HCT116 (cell line): ENCODE results near the gene NSMF. TPM values are rescaled to one million over a fixed set of nuclear protein-coding genes. Genes with fewer than 3 reads are reported as not detected.

Experiments
- ATAC-seq: fragments of 200-7000 bp; cut with Tn5 transposase; 2 replicates; pipeline ENCODE4 v1.9.1; 2020; ENCODE audit warnings: mild to moderate bottlenecking, moderate library complexity
- BruUV-seq: library from RNA; stranded (reverse); fragments of 400-500 nt; replicated peaks from 2 replicates; lab custom pipeline; 2021; lab: Mats Ljungman, UMichigan
- CTCF ChIA-PET: fragments of 300-600 bp; sonication (Branson Sonifier 250); formaldehyde crosslinking; loops from one replicate; lab custom pipeline; 2021; ENCODE audit warnings: antibody characterized with exemption; lab: Charles Lee
- POLR2A ChIA-PET: fragments of 300-600, 350-600 bp; sonication (Branson Sonifier 250); formaldehyde crosslinking; loops from one replicate; lab custom pipeline; 2021; ENCODE audit warnings: antibody characterized with exemption; lab: Charles Lee
- RAD21 ChIA-PET, 2 experiments: fragments of 300-600 bp; sonication (Branson Sonifier 250); formaldehyde crosslinking; loops; one replicate each; lab custom pipeline; 2023; ENCODE audit warnings: low total read pairs in 2 of 2; ENCODE audit not compliant: uncharacterized antibody in 2 of 2, unreplicated experiment in 2 of 2, low non-redundant PET in 1 of 2; lab: Charles Lee
- DNase-seq: peaks from one replicate; pipeline ENCODE4 v3.0.0-alpha.2; 2010; ENCODE audit warnings: low read depth, low spot score
- H2AFZ ChIP-seq: fragments of 200-600 bp; shearing (Covaris generic), sonication (generic); 2 replicates; pipeline ENCODE4 v1.6.1; 2017; ENCODE audit warnings: low read depth, mixed run types, mixed read lengths, antibody characterized with exemption, low read length; ENCODE audit not compliant: poor library complexity, severe bottlenecking
- H3K27ac ChIP-seq: 2 replicates; pipeline ENCODE4 v1.5.1; 2012; ENCODE audit warnings: low read depth, low read length
- H3K27me3 ChIP-seq: fragments of 200-600 bp; sonication (generic); 2 replicates; pipeline ENCODE4 v1.6.1; 2016; ENCODE audit warnings: mixed run types, low read length, mixed read lengths; ENCODE audit not compliant: insufficient read depth
- H3K36me3 ChIP-seq, 2 experiments: fragments of 200-500 bp in 1 of 2; fragments of 200-600 bp in 1 of 2; sonication (Bioruptor generic) in 1 of 2; sonication (generic) in 1 of 2; 2 replicates each; pipeline versions ENCODE4 v1.5.1 to v1.6.1; 2014 to 2016; ENCODE audit warnings: low read length in 2 of 2, inconsistent platforms in 1 of 2, mixed read lengths in 1 of 2, mixed run types in 1 of 2; ENCODE audit not compliant: insufficient read depth in 2 of 2, control insufficient read depth in 1 of 2
- H3K4me1 ChIP-seq, 2 experiments: fragments of 200-600 bp in 1 of 2; sonication (generic) in 1 of 2; 2 replicates each; pipeline versions ENCODE4 v1.5.1 to v1.6.1; 2012 to 2017; ENCODE audit warnings: low read length in 2 of 2, inconsistent platforms in 1 of 2, mild to moderate bottlenecking in 1 of 2, mixed read lengths in 1 of 2, mixed run types in 1 of 2, moderate library complexity in 1 of 2; ENCODE audit not compliant: insufficient read depth in 2 of 2, control insufficient read depth in 1 of 2
- H3K4me2 ChIP-seq: fragments of 200-600 bp; sonication (generic); 2 replicates; pipeline ENCODE4 v1.6.1; 2017; ENCODE audit warnings: mixed run types, low read length, mixed read lengths
- H3K4me3 ChIP-seq, 2 experiments: fragments of 200-600 bp in 1 of 2; sonication (generic) in 1 of 2; replicated peaks in 1 of 2; 2 replicates each; pipeline ENCODE4 v1.5.1; 2011 to 2016; ENCODE audit warnings: low read length in 2 of 2, control low read depth in 1 of 2, low read depth in 1 of 2, mild to moderate bottlenecking in 1 of 2, mixed read lengths in 1 of 2, mixed run types in 1 of 2
- H3K79me2 ChIP-seq: fragments of 200-600 bp; sonication (generic); 2 replicates; pipeline ENCODE4 v1.6.1; 2017; ENCODE audit warnings: mild to moderate bottlenecking, mixed run types, low read length, moderate library complexity, mixed read lengths; ENCODE audit not compliant: insufficient read depth
- H3K9ac ChIP-seq: fragments of 200-600 bp; sonication (generic); 2 replicates; pipeline ENCODE4 v1.6.1; 2016; ENCODE audit warnings: low read length, mixed read lengths
- H3K9me2 ChIP-seq: fragments of 200-600 bp; sonication (generic), shearing (Covaris generic); 2 replicates; pipeline ENCODE4 v1.6.1; 2017; ENCODE audit warnings: mixed run types, mild to moderate bottlenecking, moderate library complexity; ENCODE audit not compliant: insufficient read depth
- H3K9me3 ChIP-seq, 2 experiments: fragments of 200-500 bp in 1 of 2; fragments of 200-600 bp in 1 of 2; sonication (Bioruptor generic) in 1 of 2; sonication (generic) in 1 of 2; 2 replicates each; pipeline ENCODE4 v1.6.1; 2014 to 2017; ENCODE audit warnings: low read length in 2 of 2, mixed read lengths in 2 of 2, inconsistent platforms in 1 of 2, low read depth in 1 of 2, mild to moderate bottlenecking in 1 of 2, mixed run types in 1 of 2, moderate library complexity in 1 of 2; ENCODE audit not compliant: control insufficient read depth in 1 of 2, insufficient read depth in 1 of 2
- H4K20me1 ChIP-seq: fragments of 200-600 bp; sonication (generic), shearing (Covaris generic); 2 replicates; pipeline ENCODE4 v1.6.1; 2017; ENCODE audit warnings: mixed run types, mild to moderate bottlenecking, moderate library complexity; ENCODE audit not compliant: insufficient read depth
- POLR2AphosphoS5 ChIP-seq: IDR thresholded peaks from 2 replicates; pipeline ENCODE4 v1.6.1; 2011; ENCODE audit warnings: mild to moderate bottlenecking, low read depth, low read length, moderate library complexity
- RAD21 ChIP-seq: IDR thresholded peaks from 2 replicates; pipeline ENCODE4 v1.6.1; 2012; ENCODE audit warnings: low read depth, mild to moderate bottlenecking
- SP1 ChIP-seq: IDR thresholded peaks from 2 replicates; pipeline ENCODE4 v1.6.1; 2012; ENCODE audit warnings: low read depth
- ZFX ChIP-seq: fragments of 450-650 bp; IDR thresholded peaks from 2 replicates; pipeline ENCODE4 v1.6.1; 2017
- intact Hi-C: fragments of 100-400 bp; cut with micrococcal nuclease; formaldehyde crosslinking; loops from 2 replicates; pipeline ENCODE4 v1.10.0; 2022
- total RNA-seq: library from RNA; stranded (reverse); gene quantifications from one replicate; pipeline ENCODE4 v1.2.1, GENCODE V29; 2021; ENCODE audit not compliant: unreplicated experiment
- TF ChIP-seq, protein P1 (sequence below), 3 experiments: fragments of 200-600 bp in 1 of 3; sonication (generic) in 1 of 3; IDR thresholded peaks in 2 of 3; conservative IDR thresholded peaks in 1 of 3; 2 replicates each; pipeline ENCODE4 v1.5.1; 2012 to 2017; ENCODE audit warnings: low read depth in 2 of 3, low read length in 2 of 3, antibody characterized with exemption in 1 of 3, borderline replicate concordance in 1 of 3, control low read depth in 1 of 3, mild to moderate bottlenecking in 1 of 3, mixed read lengths in 1 of 3, mixed run types in 1 of 3, moderate library complexity in 1 of 3; ENCODE audit not compliant: insufficient read depth in 1 of 3

NSMF gene
- total RNA-seq, 1 experiment from 2014 or later: 81.9 TPM

GRCh38 chr9:137428841-137429545, 30.1 kb downstream of the NSMF start:
- peaks cover 29 to 42% of the 10 kb centered on the region in 2 experiments for H3K4me1 ChIP-seq
- intact Hi-C loops: no loop called here
- H3K9ac ChIP-seq: no peak overlapping the region
- no TSS peak for BruUV-seq
- no peaks in the 10 kb centered on the region for H4K20me1 ChIP-seq
- no peak overlapping the region for H2AFZ ChIP-seq
- CTCF ChIA-PET: interaction anchor here (0.6 to 0.7 kb wide), 2 partner anchors 110 to 386 kb away, joined by 3 to 7 read pairs; no protein-coding TSS in a partner anchor
- POLR2A ChIA-PET: no interaction called here
- TF ChIP-seq POLR2AphosphoS5 (0 out of 2 replicates have a peak, but pooled peaks have one; percentile 6), SP1 (no peak)
- TF ChIP-seq, all 23 proteins: peak for 1
- no peaks in the 10 kb centered on the region for H3K9me3 ChIP-seq
- ATAC-seq: no peak
- H3K79me2 ChIP-seq: no peaks in the 10 kb centered on the region
- no peaks in the 10 kb centered on the region for H3K9me2 ChIP-seq
- H3K36me3 ChIP-seq: no peaks in the 10 kb centered on the region
- H3K4me3 ChIP-seq: no peak overlapping the region
- no peak for DNase-seq
- RAD21 ChIA-PET: no interaction called here
- no peak overlapping the region; the same call in 1 of the 2 replicates for H3K27ac ChIP-seq
- H3K4me2 ChIP-seq: no peak overlapping the region
- no peaks in the 10 kb centered on the region for H3K27me3 ChIP-seq

GRCh38 chr9:137428311-137428630, 30.9 kb downstream of the NSMF start:
- TF ChIP-seq, protein P1, sequence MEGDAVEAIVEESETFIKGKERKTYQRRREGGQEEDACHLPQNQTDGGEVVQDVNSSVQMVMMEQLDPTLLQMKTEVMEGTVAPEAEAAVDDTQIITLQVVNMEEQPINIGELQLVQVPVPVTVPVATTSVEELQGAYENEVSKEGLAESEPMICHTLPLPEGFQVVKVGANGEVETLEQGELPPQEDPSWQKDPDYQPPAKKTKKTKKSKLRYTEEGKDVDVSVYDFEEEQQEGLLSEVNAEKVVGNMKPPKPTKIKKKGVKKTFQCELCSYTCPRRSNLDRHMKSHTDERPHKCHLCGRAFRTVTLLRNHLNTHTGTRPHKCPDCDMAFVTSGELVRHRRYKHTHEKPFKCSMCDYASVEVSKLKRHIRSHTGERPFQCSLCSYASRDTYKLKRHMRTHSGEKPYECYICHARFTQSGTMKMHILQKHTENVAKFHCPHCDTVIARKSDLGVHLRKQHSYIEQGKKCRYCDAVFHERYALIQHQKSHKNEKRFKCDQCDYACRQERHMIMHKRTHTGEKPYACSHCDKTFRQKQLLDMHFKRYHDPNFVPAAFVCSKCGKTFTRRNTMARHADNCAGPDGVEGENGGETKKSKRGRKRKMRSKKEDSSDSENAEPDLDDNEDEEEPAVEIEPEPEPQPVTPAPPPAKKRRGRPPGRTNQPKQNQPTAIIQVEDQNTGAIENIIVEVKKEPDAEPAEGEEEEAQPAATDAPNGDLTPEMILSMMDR (IDR thresholded peaks at IDR 0.05 in 2 of 3, conservative IDR thresholded peaks at IDR 0.05 in 1 of 3; ENCODE audit: borderline replicate concordance in 1 of 3, insufficient read depth in 1 of 3, low read depth in 2 of 3, low read length in 2 of 3): 0 out of 6 replicates have a peak, but pooled peaks of 1 of the 3 experiments have one; percentile 9
- TF ChIP-seq RAD21 (no peak), ZFX (no peak)
- TF ChIP-seq, all 23 proteins: peak for 1
- no peak overlapping the region for H3K9ac ChIP-seq
- no peaks in the 10 kb centered on the region for H4K20me1 ChIP-seq
- H3K79me2 ChIP-seq: no peaks in the 10 kb centered on the region
- no peak overlapping the region for H3K4me2 ChIP-seq
- DNase-seq (no peak), ATAC-seq (no peak)
- CTCF ChIA-PET: interaction anchor here (0.6 to 0.7 kb wide), 2 partner anchors 109 to 387 kb away, joined by 3 to 7 read pairs; no protein-coding TSS in a partner anchor
- intact Hi-C loops: no loop called here
- no peaks in the 10 kb centered on the region for H3K27me3 ChIP-seq
- no peak overlapping the region for H3K4me3 ChIP-seq
- RAD21 ChIA-PET: no interaction called here
- H3K36me3 ChIP-seq: no peaks in the 10 kb centered on the region
- no peaks in the 10 kb centered on the region for H3K9me2 ChIP-seq
- H3K4me1 ChIP-seq: peaks cover 29 to 44% of the 10 kb centered on the region in 2 experiments
- H3K9me3 ChIP-seq: no peaks in the 10 kb centered on the region
- H3K27ac ChIP-seq: no peak overlapping the region
- no TSS peak for BruUV-seq
- no peak overlapping the region for H2AFZ ChIP-seq
- POLR2A ChIA-PET: no interaction called here
